GM15510 (cell line): ENCODE results near the gene LHX8.

Source experiments
- POLR2A ChIP-seq: IDR thresholded peaks from 3 replicates; pipeline ENCODE4 v1.6.1; 2011; ENCODE audit warnings: borderline replicate concordance; ENCODE audit not compliant: insufficient read length; ENCODE audit errors: extremely low read depth

The LHX8 gene

DNA sequence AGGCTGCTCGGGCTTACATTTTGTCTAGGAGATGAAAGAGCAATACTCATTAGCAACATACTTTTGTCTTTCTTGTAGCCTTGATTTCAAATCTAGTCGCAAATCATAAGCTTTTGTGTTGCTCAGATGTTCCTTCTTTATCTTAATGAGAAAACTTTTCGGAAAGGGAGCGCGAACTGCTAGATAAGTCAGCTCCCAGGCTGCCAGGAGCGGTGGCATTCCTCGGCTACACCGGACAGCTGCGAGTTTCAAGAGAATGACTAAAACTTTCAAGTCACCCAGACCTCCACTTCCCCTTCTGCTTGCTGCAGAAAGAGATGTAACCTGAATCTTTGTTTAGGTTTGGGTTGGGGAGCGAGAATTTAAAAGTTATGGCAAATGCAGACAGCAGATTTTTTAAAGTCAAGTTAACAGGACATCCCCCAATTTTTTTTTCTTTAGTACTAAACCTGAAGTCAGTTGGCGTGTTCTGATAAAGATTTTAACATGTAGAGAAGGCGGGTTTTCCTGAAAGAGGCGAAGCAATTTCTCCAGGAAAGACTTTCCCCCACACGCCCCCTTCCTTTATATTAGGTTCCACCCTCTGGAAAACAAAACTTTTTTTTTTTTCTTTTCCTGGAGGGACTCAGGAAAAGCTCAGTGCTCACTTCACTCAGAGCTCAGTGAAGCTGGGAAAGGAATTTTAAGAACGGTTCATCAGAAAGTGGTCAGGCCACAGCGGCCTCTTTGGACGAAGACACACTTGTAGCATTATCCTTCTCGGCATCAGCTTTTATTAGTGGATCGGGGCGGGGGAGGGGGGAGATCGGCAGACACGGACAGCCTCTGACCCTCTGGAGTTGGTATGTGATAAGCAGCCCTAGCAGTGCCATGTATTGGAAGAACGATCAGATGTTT, at the start of gene LHX8:
Gene LHX8, plus strand, starts transcription at position 639 of the 897 bp plus-strand sequence. CDS start 2,227 bp downstream, outside the sequence.
- TF ChIP-seq POLR2A: no peak

DNA sequence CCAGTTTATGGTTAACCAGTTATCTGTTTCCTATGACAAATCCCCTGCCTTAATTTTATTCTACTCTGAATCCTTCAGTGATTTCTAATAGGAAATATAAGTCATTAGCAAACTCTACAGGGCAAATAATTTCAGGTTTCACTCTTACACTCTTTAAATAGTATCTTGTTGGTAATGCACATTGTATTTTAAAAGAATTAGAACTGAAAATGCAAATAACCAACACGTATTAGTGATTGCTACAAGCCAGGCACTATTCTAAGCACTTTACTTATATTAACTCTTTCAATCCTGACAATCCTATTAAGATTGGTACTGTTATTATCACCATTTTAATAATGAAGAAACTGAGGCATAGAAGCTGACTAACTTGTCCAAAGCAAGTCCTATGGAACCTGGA, 48.3 kb upstream of the LHX8 start:
- TF ChIP-seq POLR2A: no peak

DNA sequence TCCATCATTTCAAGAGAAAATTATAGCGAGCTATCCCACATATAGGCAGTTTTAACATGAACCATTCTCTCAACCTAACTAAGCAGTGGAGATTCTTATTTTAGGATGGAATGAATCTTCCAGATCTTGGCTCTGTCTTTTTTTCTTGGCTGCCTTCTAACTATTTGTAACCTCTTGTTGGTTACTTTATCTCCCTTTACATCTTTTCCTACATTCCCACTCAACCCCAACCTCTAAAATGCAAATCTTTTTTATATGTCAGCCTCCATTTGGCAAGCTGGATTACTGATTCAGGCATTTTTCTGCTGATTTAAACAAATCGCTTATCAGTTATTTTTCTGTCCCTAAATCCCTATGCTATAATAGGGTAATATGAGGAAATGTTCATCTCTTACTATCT, 46.9 kb upstream of the LHX8 start:
- no peak for TF ChIP-seq POLR2A

DNA sequence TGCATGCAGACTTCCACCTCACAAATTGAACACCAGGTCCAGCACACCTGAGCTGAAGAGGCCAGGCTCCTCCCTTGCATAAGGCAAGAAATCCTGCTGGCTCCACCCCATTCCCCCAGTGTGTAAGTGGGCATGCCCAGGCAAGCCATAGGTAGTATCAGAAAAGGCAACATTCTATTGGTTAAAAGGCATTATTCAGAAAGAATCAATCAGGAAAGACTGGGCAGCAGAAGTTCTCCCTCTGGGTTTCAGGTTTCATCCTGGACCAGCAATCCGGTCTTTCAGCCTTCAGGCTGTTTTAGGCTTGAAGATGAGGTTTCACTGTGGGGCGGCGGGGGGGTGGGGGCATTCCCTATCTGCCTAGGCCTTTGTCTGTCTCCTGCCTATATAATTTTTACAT, 42.0 kb upstream of the LHX8 start:
- no peak for TF ChIP-seq POLR2A

DNA sequence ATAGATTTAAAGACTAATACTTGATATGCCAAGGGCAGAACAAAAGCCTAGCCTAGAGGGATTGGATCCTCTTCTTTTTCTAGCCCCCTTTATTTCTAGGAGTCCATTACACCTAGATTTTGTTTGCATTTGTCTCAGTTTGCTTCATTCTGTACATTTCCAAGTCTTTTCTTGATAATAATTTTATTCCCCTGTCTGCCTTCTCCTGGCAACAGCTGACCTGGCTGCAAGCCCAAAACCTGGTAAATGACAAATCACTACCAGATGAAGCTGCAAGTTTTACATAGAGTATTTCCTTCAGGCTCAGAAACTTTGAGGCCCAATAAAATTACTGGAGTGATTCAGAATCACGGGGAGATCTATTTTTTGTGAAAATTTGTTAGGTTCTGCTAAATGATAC, 36.5 kb upstream of the LHX8 start:
- no peak for TF ChIP-seq POLR2A

DNA sequence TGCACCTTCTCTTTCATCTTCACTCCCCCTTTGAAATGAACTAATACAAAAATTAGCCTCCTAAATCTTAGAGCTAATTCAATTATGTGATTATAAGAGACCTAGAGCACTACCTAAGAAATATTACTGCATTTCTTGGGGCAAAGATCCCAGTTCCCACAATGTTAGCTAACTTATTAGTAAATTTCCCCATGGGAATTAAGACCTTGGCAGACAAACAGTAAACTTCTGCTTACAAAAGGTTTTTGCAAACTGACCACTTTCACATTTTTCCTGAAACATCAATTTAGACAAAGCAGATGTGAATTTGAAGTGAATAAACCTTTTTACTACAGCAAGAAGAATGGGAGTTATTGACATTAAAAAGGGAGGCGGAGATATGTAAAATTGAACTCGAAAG, 34.6 kb upstream of the LHX8 start:
- TF ChIP-seq POLR2A: no peak

DNA sequence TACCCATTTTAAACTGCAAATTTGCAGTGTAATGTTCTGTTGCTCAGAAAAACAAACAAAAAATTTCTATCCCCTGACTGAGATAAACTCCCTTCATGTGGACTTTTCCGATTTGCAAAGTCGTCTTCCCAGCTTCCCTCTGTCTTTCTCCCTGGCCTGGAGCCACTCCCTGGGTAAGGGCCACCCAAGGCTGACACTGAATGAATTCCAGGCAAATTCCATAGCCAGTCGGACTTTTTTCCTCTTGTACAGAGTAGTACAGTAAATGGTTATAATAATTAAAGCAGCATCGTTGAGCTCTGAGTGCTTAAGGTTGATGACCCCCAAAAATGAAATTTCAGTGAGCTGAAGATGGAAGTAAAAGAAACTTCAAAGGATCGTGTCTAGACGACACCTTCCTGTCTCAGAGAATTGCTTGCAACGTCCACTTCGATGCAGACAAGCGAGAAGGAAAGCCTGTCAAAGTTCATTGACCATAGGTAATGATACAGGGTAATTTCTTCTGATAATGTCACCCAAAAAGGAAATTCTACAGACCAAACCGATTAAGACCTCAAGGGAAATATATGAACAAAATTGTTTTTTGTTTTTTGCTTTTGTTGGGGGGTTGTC, 33.6 kb upstream of the LHX8 start:
- no peak for TF ChIP-seq POLR2A

DNA sequence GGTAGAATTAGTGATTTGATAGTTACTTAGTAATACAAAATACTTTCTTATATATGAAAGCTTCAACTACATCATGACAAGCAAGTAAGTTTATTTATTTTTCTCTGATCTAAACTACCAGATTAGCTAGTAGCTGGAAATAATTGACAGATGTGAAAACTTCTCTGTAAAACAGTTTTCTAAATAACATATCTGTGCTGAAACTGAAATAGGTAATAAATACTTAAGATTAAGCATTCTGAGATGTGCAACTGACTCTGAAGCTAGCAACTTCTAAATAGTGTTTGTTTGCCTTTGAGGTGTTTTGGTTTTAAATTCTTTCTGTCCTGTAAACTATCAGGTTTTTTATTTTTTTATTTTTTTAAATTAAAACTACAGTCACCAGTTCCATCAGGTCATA, 18.5 kb upstream of the LHX8 start:
- no peak for TF ChIP-seq POLR2A

DNA sequence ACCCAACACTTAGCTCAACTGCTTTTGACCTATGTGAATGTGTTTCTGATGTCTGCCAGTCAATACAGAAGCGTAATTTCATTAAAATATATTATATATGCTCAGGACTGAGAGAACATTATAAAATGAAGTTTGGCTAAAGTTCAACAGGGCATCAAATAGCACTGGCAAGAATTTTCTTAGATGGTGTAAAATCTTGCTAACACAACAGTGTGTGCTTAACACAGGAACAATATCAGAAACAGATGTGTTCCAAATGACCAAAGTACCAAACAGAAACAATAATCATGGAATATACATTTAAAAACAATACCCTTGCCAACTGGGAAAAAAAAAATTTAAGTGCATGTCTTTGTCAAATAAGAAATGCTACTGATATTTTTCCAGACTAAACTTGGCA, 10.4 kb upstream of the LHX8 start:
- no peak for TF ChIP-seq POLR2A

DNA sequence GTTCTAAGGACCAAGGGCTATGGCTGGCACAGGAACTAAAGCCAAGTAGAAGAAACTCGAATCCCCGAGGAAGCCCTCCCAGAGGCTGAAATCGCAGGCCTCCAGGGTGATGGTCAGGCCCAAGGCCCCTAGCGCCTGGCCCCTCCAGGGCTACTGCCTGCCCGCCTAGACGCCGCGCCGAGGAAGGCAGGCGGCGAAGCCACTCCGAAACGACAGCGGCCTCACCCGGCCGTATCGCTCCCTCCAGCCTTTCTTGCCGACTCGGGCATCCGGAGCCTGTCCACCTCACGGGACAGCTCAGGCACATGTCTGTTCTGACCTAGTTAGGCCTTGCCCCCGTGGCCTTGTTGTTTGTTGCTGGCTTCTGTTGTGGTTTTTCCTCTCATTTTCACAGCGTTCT, 9.7 kb upstream of the LHX8 start:
- TF ChIP-seq POLR2A: no peak

DNA sequence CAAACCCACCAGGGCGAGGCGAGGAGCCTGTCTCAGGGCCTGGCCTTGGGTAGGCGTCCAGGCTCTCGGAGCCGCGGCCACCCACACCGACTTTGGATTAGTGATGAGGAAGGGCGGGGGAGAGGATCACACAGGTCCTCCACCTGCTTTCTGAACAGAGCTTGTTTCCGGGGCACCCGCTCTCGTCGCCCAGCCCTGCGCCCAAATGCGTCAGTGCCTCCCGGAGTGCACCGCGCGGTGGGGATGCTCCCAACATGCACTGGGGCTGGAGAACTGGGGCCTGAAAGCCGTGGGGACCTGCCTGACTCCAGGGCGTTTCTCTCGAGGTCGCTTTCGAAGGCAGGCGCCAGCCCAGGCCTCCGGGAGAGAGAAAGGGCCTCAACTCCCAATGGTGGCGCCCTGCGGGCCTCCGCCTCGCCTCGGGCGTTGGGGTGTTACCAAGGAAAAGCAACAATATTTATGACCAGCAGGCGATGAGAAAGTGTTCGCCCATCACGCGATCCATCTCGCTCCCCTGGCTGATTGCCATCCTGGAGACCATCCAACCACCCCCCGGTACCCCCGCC, 8.9 kb upstream of the LHX8 start:
- no peak for TF ChIP-seq POLR2A

DNA sequence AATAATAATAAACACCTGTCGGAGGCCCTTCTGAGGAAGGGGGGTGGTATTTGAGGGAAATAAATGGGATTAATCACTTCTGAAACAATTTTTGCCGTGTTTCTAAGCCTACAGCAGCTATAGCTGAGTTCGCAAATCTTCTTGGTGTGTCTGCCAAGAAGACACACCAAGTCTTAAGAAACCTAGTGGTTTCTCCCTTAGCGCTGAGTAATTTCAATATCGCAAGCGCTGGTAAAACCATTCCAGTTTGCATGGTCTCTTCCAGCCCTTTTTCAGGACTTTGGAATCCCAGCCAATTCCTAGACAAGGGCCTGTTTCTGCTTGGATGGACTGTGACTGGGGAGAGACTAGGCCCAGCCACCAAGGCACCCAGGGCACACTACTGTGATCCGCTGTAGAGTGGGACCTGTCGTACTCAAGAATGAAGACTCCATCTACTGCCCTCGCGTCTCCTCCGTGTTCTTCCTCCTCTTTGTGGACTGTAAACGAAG, 7.5 kb upstream of the LHX8 start:
- no peak for TF ChIP-seq POLR2A

DNA sequence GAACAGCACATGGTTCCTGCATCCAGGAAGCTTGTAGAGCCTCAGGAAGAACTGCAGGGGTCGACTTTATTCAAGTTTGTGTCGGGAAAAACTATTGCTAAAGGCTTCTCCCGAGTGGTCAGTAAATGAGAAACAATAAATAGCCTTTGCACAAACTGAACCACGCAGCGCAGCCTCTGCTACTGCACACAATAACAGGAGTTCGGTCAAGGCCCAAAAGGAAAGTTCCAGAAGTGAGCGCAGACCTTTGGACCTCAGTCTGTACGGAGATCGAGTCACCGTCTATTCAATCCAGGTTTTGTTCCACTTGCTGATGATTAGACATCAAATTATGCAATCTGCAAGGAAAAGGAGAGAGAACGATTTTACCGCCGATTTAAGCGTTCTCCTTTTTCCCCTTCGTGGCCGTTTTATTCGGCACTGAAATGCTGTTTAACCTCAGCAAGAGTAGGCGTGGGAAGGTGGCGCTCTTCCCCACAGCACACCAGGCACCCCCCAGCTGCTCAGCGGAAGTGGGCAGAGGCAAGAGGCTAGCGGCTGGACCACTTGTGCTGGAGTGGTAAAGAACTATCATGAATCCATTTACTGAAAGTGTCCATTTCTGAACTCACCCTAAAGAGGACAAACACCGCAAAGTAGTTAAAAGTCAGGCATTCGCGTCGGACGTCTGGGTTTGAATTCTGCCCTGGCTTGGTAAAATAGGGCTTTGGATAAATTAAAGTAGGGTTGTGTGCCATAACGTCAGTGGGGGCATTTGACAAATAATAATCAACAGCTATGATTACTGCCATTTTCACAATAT, 6.1 kb upstream of the LHX8 start:
- TF ChIP-seq POLR2A: no peak

DNA sequence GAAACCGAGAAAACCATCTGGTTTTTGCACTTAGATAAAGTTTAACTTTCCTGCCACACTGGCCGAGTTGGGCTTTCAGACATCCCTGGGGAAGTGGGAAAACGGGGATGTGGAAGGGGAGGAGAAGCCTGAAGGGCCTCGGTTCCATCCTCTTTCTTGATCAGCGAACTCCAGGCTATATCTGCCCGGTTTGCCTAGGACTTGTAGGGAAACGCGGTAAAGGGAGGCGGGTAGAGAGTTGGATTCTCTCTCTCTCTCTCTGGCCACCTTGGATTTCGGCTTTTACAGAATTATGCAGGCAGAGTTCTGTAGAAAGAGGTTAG, 4.6 kb upstream of the LHX8 start:
- TF ChIP-seq POLR2A: no peak
